Measurements from ENCODE around the gene FMNL2. TPM values are rescaled to one million over a fixed set of nuclear protein-coding genes. Genes with fewer than 3 reads are reported as not detected.

FMNL2 gene
- total RNA-seq, 1 donor from 2014 or later, result 31.8 TPM

DNA sequence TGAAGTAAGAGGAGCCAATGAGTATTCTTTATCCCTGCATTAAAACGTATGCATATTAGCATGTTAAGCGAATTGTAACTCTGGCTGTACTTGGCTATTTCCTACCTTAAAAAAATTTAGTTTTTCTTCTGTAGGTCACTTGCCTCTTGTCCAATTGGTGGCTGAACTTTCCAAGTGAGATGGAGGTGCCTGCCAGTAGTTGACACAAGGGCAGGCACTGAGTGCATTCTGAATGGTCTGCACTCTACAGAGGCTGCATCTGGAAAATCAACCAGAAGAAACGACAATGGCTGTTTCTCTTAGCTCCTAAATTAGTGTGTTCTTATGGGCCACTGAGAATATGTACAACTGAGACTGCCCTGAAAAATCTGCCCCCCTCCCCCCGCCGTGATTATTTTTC lies 221.5 kb downstream of the FMNL2 start:
- no peak for DNase-seq (ENCODE audit: low spot score)

DNA sequence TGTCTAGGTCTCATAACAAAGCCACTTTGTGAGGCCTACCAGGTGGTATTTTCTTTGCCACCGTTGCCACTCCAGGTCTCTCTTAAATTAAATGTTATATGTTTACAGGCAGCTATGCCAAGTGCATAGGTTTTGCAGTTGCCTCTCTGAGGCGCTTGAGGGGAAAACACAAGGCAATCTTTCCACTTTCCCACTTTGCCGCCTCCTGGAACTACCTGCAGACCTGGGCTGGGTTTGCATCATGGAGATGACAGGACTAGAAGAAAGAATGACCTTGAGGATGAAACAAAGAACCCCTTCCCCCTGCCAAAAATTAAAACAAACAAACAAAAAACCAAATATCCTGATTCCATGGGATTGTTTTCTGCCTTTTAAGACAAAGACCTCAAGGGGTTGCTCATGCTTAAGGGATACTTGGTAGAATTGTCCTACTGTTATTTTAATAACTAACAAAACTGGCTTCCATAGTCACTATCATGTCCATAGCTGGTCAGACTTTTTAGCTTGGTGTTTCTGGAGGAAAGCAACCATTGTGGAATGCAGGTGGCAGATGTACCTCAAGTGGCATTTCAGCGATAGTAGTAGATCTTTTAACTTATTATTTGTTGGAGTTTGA lies 222.4 kb downstream of the FMNL2 start:
- no peak for DNase-seq (ENCODE audit: low spot score)

DNA sequence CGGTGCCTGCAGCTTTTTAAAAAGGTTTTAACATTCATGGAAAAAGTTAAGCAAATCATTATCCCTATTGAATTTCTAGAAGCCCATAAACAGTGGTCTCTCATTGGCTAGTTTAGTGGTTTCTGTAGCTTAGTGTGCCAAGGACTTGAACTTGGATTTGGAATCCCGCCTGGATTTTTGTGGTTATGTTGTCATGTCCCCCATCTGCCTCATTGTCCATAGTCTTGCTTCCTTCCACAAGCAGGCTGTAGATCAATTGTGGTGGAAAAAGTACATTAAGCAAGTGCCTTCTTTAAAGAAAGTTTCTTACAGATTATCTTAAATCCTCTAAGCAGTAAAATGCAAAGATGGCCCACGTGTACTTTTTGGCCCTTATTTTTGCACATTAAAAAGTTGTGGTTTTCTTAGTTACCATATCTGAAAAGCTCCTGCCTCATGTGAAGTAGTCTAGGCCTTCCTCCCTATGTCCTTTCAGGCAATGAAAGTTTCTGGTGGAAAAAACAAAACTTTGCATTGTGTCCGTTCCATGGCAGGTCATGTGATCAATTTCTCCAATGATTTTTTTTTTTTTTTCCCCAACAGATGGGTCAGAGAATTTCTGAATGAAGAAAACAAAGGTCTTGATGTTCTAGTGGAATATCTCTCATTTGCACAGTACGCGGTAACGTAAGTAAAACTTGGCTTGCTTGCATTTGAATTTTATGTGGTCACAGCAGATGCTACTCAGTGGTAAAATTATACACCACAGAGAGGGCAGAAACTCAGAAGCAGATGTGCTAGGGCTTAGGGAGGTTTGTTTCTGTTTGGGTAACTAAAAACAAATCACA lies 223.4 kb downstream of the FMNL2 start:
- DNase-seq (ENCODE audit: low spot score), result no peak

- no peak for DNase-seq (ENCODE audit: low spot score)
Measured at GRCh38 chr2:152559008-152559407, 224.0 kb downstream of the FMNL2 start.

GRCh38 chr2:152560166-152560565 lies 225.2 kb downstream of the FMNL2 start:
- no peak for DNase-seq (ENCODE audit: low spot score)

DNA sequence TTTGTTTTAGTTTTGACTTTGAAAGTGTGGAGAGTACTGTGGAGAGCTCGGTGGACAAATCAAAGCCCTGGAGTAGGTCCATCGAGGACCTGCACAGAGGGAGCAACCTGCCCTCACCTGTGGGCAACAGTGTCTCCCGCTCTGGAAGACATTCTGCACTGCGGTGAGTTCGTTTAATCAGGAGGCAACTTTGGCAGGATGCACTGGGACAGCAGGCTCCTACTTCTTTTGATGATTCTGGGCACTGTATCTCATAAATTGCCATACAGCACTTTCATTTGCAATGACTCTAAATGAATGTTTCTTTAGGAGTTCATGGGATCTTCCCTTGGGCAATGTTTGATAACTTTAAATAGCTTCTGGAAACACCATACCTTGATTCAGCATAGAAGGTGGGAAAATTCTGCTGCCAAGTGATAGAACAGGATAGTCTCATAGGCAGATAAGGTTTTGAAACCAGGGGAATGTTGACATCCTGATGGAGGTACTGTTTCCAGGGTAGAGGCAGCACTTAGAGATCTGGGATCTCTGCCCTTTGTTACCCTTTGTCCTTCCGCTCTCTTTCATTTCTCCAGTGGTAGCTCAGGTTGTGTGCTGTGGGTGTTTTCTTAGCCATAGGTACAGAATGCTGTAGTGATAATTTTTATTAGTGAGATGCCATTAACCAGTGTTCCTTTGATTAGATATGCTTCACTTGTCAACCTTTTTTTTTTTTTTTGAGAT lies 226.1 kb downstream of the FMNL2 start:
- DNase-seq (ENCODE audit: low spot score), result no peak

- DNase-seq (ENCODE audit: low spot score), result no peak
Measured at GRCh38 chr2:152562198-152562884, 227.4 kb downstream of the FMNL2 start.

- no peak for DNase-seq (ENCODE audit: low spot score)
Measured at GRCh38 chr2:152563764-152564163, 228.8 kb downstream of the FMNL2 start.

- DNase-seq (ENCODE audit: low spot score), result no peak
Measured at GRCh38 chr2:152564754-152565551, 230.0 kb downstream of the FMNL2 start.

GRCh38 chr2:152565884-152566727 lies 231.1 kb downstream of the FMNL2 start:
- no peak for DNase-seq (ENCODE audit: low spot score)

DNA sequence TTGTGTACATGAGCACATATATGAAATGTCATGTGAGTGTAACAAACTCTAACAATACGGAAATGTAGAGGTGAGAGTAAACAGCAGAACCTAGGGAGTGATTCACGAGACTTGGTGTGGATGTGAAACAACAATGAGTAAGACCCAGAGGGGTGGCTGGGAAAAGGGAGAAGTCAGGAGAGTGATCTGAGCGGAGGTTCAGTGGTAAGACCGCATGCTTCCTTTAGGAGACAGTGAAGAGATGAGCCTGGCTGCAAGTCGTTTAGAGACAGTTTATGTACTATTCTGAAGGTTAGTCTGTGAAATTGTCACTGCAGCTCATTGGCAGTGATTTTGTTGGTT lies 231.7 kb downstream of the FMNL2 start:
- no peak for DNase-seq (ENCODE audit: low spot score)

DNA sequence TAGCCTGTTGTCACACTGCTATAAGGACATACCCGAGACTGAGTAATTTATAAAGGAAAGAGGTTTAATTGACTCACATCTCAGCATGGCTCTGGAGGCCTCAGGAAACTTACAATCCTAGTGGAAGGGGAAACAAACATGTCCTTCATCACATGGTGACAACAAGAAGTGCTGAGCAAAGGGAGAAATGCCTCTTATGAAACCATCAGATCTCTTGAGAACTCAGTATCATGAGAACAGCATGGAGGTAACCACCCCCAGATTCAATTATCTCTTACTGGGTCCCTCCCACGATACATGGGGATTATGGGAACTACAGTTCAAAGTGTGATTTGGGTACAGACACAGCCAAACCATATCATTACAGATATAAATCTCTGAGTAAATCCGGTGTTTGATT lies 233.6 kb downstream of the FMNL2 start:
- no peak for DNase-seq (ENCODE audit: low spot score)

DNA sequence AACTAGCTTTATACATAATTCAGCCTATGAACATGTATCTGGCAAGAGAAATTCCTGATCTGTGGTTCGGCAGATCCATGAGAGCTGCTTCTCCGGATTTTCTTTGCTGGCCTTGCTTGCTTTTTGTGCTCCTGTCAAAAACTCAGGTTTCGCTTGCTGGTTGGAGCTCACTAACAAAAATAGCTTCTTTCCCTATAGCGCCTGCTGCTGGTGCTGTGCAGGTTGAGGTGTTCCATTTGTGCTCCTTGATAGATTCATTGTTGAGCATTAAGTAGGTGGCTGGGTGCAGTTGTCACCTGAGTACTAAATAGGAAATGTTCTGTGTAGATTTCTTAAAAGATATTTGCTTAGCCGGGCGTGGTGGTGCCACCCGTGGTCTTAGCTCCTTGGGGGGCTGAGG lies 234.2 kb downstream of the FMNL2 start:
- DNase-seq (ENCODE audit: low spot score), result no peak

- DNase-seq (ENCODE audit: low spot score), result no peak
Measured at GRCh38 chr2:152571048-152571766, 236.2 kb downstream of the FMNL2 start.

- DNase-seq (ENCODE audit: low spot score), result no peak
Measured at GRCh38 chr2:152572031-152572430, 237.1 kb downstream of the FMNL2 start.

GRCh38 chr2:152573168-152573567 lies 238.2 kb downstream of the FMNL2 start:
- DNase-seq (ENCODE audit: low spot score), result no peak

GRCh38 chr2:152577579-152577978 lies 242.6 kb downstream of the FMNL2 start:
- DNase-seq (ENCODE audit: low spot score), result no peak

DNA sequence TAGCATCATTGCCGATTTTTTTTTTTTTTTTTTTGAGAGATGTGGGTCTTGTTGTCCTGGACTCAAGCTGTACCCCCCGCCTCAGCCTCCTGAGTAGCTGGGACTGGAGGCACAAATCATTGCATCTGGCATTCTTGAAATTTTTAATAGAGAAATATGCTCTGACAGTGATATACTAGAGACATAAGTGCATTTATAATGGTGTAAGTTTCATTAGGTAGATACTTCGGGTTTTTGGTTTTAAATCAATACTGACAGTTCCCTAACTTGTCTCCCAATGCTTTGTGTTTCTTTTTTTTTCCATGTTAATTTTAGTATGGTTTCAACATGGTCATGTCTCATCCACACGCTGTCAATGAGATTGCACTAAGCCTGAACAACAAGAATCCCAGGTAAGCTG lies 243.6 kb downstream of the FMNL2 start:
- DNase-seq (ENCODE audit: low spot score), result no peak

DNA sequence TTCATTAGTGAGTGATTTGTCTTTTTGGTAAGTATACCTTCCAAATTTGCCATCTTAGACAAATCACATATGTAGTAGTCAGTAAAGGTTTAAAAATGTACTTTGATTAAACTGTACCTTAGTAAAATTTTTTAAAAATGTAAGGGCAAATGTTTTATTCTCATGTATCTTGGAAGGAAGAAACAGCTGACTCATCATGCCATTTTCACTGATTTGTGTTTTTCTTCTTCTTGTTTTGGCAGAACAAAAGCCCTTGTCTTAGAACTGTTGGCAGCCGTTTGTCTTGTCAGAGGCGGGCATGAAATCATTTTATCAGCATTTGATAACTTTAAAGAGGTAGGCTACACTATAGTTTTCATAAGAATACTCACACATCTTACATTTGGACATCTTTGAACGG lies 245.7 kb downstream of the FMNL2 start:
- DNase-seq (ENCODE audit: low spot score), result no peak

GRCh38 chr2:152581360-152581759 lies 246.4 kb downstream of the FMNL2 start:
- no peak for DNase-seq (ENCODE audit: low spot score)
